ENCODE data around the gene KHDRBS1. TPM values are rescaled to one million over a fixed set of nuclear protein-coding genes. Genes with fewer than 3 reads are reported as not detected.

Gene KHDRBS1
- polyA plus RNA-seq, 1 of the 3 experiments (the other 2 are of a cell fraction), result 52.8 TPM

GRCh38 chr1:31978843-31979400, 34.7 kb upstream of the KHDRBS1 start:
- no peaks in the 10 kb centered on the region for H3K9me2 ChIP-seq
- H3K9me3 ChIP-seq, result no peaks in the 10 kb centered on the region
- H3K4me2 ChIP-seq, result no peak overlapping the region
- peaks cover 4% of the 10 kb centered on the region for H3F3A ChIP-seq (replicated peaks; ENCODE audit: insufficient read depth)
- no peak overlapping the region for H3K4me3 ChIP-seq (ENCODE audit: low read depth in 2 of 2, low read length in 1 of 2)
- no peaks in the 10 kb centered on the region; a peak in 1 of 4 replicates for H3K4me1 ChIP-seq (ENCODE audit: control insufficient read depth in 1 of 2, insufficient read depth in 2 of 2, low read depth in 1 of 2, low read length in 1 of 2)
- no peaks in the 10 kb centered on the region for H4K20me1 ChIP-seq (ENCODE audit: insufficient read depth)
- POLR2A ChIA-PET, result no interaction called here
- no peak overlapping the region for H2AFZ ChIP-seq (ENCODE audit: low read depth)
- CTCF ChIA-PET, result interaction anchor here (0.9 to 1.8 kb wide), 5 partner anchors 15 to 234 kb away, joined by 3 to 4 read pairs (median 3); no protein-coding TSS in a partner anchor
- 73% methylated on average over 4 of the region's 4 CpGs for WGBS (ENCODE audit: low lambda C conversion rate)
- no peak for DNase-seq
- H3K27me3 ChIP-seq (ENCODE audit: insufficient read depth), result no peaks in the 10 kb centered on the region
- no peaks in the 10 kb centered on the region for H3K79me2 ChIP-seq (ENCODE audit: insufficient read depth)
- TF ChIP-seq ELF1 (IDR thresholded peaks at IDR 0.05), result no peak
- TF ChIP-seq EP300 (IDR thresholded peaks at IDR 0.05; ENCODE audit: borderline replicate concordance in 1 of 2, low read depth in 1 of 2, low read length in 1 of 2), result no peak
- TF ChIP-seq TEAD4 (IDR thresholded peaks at IDR 0.05; ENCODE audit: borderline replicate concordance, insufficient read depth), result no peak
- no peak for TF ChIP-seq RFX5 (IDR thresholded peaks at IDR 0.05; ENCODE audit: low read length)
- no peak for TF ChIP-seq SIN3A (IDR thresholded peaks at IDR 0.05; ENCODE audit: borderline replicate concordance, low read depth, low read length)
- no peak for TF ChIP-seq TAF1 (IDR thresholded peaks at IDR 0.05; ENCODE audit: borderline replicate concordance, low read depth, low read length)
- no peak for TF ChIP-seq MAX (IDR thresholded peaks at IDR 0.05; ENCODE audit: low read depth)
- no peak for TF ChIP-seq GATA2 (CRISPR knock-in tag; IDR thresholded peaks at IDR 0.05)
- no peak for TF ChIP-seq MEF2A (IDR thresholded peaks at IDR 0.05; ENCODE audit: borderline replicate concordance, low read depth)
- H3K36me3 ChIP-seq (replicated peaks in 1 of 2; ENCODE audit: control insufficient read depth in 1 of 2, insufficient read depth in 2 of 2, low read length in 1 of 2), result no peaks in the 10 kb centered on the region
- no peak overlapping the region for H3K9ac ChIP-seq
- H3K27ac ChIP-seq (ENCODE audit: low read depth in 2 of 2, low read length in 1 of 2), result no peak overlapping the region

DNA sequence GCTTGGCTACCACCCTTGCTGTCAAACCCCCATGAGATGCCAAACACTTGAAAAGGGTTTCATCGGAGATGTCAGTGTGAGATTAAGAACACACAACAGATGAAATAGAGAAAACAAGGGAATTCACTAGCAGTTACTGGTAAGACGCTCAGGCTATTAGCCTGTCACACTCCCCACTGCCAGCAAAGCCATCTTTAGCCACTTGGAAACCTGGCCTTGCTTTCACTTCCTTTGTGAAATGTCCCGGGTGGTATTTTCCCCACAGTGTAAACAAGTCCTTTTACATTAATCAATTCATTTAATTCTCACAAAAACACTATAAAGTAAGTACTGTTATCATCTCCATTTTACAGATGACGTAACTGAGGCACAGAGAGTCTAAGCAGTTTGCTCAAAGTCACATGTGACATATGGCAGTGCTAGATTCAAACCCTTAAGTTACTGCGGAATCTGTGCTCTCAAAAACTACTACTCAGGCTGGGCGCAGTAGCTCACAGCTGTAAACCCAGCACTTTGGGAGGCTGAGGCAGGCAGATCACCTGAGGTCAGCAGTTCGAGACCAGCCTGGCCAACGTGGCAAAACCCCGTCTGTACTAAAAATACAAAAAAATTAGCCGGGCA, 32.7 kb upstream of the KHDRBS1 start:
- WGBS (ENCODE audit: low lambda C conversion rate), result 85% methylated on average over 10 of the region's 10 CpGs

More for the DNA sequence above, 32.7 kb upstream of the KHDRBS1 start:
- TF ChIP-seq SMC3 (IDR thresholded peaks at IDR 0.05; ENCODE audit: low read depth, low read length), result no peak
- no peak for TF ChIP-seq FOSL2 (IDR thresholded peaks at IDR 0.05; ENCODE audit: borderline replicate concordance, low read depth)
- TF ChIP-seq, protein P1, sequence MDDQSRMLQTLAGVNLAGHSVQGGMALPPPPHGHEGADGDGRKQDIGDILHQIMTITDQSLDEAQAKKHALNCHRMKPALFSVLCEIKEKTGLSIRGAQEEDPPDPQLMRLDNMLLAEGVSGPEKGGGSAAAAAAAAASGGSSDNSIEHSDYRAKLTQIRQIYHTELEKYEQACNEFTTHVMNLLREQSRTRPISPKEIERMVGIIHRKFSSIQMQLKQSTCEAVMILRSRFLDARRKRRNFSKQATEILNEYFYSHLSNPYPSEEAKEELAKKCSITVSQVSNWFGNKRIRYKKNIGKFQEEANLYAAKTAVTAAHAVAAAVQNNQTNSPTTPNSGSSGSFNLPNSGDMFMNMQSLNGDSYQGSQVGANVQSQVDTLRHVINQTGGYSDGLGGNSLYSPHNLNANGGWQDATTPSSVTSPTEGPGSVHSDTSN (IDR thresholded peaks at IDR 0.05), result no peak
- no peak for TF ChIP-seq EZH2phosphoT487 (IDR thresholded peaks at IDR 0.05; ENCODE audit: borderline replicate concordance, low read depth)
- no peak for TF ChIP-seq RFX5 (IDR thresholded peaks at IDR 0.05; ENCODE audit: low read length)
- TF ChIP-seq, protein P2, sequence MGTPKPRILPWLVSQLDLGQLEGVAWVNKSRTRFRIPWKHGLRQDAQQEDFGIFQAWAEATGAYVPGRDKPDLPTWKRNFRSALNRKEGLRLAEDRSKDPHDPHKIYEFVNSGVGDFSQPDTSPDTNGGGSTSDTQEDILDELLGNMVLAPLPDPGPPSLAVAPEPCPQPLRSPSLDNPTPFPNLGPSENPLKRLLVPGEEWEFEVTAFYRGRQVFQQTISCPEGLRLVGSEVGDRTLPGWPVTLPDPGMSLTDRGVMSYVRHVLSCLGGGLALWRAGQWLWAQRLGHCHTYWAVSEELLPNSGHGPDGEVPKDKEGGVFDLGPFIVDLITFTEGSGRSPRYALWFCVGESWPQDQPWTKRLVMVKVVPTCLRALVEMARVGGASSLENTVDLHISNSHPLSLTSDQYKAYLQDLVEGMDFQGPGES (IDR thresholded peaks at IDR 0.05; ENCODE audit: low read depth, low read length), result no peak
- Histone ChIP-seq H3K36me3 (replicated peaks in 1 of 2; ENCODE audit: control insufficient read depth in 1 of 2, insufficient read depth in 2 of 2, low read length in 1 of 2) (no peaks in the 10 kb centered on the region), H3F3A (replicated peaks; ENCODE audit: insufficient read depth) (peaks cover 6% of the 10 kb centered on the region), H3K9ac (no peak overlapping the region), H2AFZ (ENCODE audit: low read depth) (no peak overlapping the region), H3K4me2 (no peak overlapping the region), H3K4me1 (ENCODE audit: control insufficient read depth in 1 of 2, insufficient read depth in 2 of 2, low read depth in 1 of 2, low read length in 1 of 2) (peaks cover 4 to 8% of the 10 kb centered on the region in 2 experiments; a peak in 1 of 4 replicates), H3K79me2 (ENCODE audit: insufficient read depth) (no peaks in the 10 kb centered on the region), H3K4me3 (ENCODE audit: low read depth in 2 of 2, low read length in 1 of 2) (no peak overlapping the region), H3K27ac (ENCODE audit: low read depth in 2 of 2, low read length in 1 of 2) (no peak overlapping the region), H3K9me3 (no peaks in the 10 kb centered on the region), H3K27me3 (ENCODE audit: insufficient read depth) (no peaks in the 10 kb centered on the region), H3K9me2 (no peaks in the 10 kb centered on the region), H4K20me1 (ENCODE audit: insufficient read depth) (no peaks in the 10 kb centered on the region)
- DNase-seq, result no peak
- ChIA-PET POLR2A (no interaction called here), CTCF (interaction anchor here (1.0 to 2.3 kb wide), 2 partner anchors 14 to 17 kb away, joined by 3 to 9 read pairs; no protein-coding TSS in a partner anchor)
